OCI-LY1 (cell line): ENCODE data around the gene PURA.

Experiments used
- CTCF ChIP-seq: fragments of 200-600 bp; sonication (generic), shearing (Covaris generic); IDR thresholded peaks from 2 replicates; pipeline ENCODE4 v1.5.1; 2017; ENCODE audit warnings: mild to moderate bottlenecking, antibody characterized with exemption, low read length, moderate library complexity, mixed read lengths
- EZH2 ChIP-seq: fragments of 200-600 bp; sonication (generic), shearing (Covaris generic); IDR thresholded peaks from 2 replicates; pipeline ENCODE4 v1.8.0; 2017; ENCODE audit warnings: borderline replicate concordance, mixed run types, mild to moderate bottlenecking, antibody characterized with exemption, low read length, moderate library complexity, mixed read lengths

- TF ChIP-seq CTCF (no peak), EZH2 (no peak)
These were observed 14.5 kb downstream of the PURA start for GRCh38 chr5:140128376-140128775.
